Type B pancreatic cell (in vitro differentiated cells): ENCODE data around the gene SND1. TPM values are rescaled to one million over a fixed set of nuclear protein-coding genes. Genes with fewer than 3 reads are reported as not detected.
"Not testable (repeated sequence)": the region's sequence is repeated elsewhere in the genome, so short reads cannot be mapped to it uniquely, and the experiment has no call there.

Experiments used
- DNase-seq: peaks from one replicate; pipeline ENCODE4 v3.0.0; 2021; ENCODE audit warnings: mixed read lengths; ENCODE audit not compliant: unreplicated experiment; ENCODE audit errors: extremely low spot score
- H3K27ac Mint-ChIP-seq: 2 replicates; pipeline ENCODE4 v1.8.0; 2021; ENCODE audit warnings: mild to moderate bottlenecking, mixed read lengths
- H3K27me3 Mint-ChIP-seq: 2 replicates; pipeline ENCODE4 v1.8.0; 2021; ENCODE audit warnings: mixed read lengths
- H3K36me3 Mint-ChIP-seq: 2 replicates; pipeline ENCODE4 v1.8.0; 2021; ENCODE audit warnings: mixed read lengths
- H3K4me1 Mint-ChIP-seq: one replicate; pipeline ENCODE4 v1.8.0; 2021; ENCODE audit warnings: mixed read lengths; ENCODE audit not compliant: unreplicated experiment
- H3K4me3 Mint-ChIP-seq: 2 replicates; pipeline ENCODE4 v1.8.0; 2021; ENCODE audit warnings: mild to moderate bottlenecking, mixed read lengths
- H3K9me3 Mint-ChIP-seq: 2 replicates; pipeline ENCODE4 v1.8.0; 2021; ENCODE audit warnings: mixed read lengths
- CTCF ChIP-seq: fragments of 200-600 bp; sonication (generic); conservative IDR thresholded peaks from 2 replicates; pipeline ENCODE4 v1.5.0; 2021; ENCODE audit warnings: antibody characterized with exemption, mild to moderate bottlenecking
- total RNA-seq: library from RNA; stranded (reverse); gene quantifications from 2 replicates; pipeline ENCODE4 v1.2.1, GENCODE V29; 2021; ENCODE audit warnings: low replicate concordance

SND1 gene
- total RNA-seq, 1 donor from 2014 or later = 199 TPM

- Mint-ChIP-seq H3K27ac (peak overlapping the region; percentile 46), H3K4me1 (no peaks in the 10 kb centered on the region), H3K9me3 (no peaks in the 10 kb centered on the region), H3K36me3 (peaks cover 46% of the 10 kb centered on the region), H3K27me3 (no peaks in the 10 kb centered on the region), H3K4me3 (no peak overlapping the region)
- TF ChIP-seq CTCF = no peak
- no peak for DNase-seq
These were observed 21.9 kb downstream of the SND1 start for GRCh38 chr7:127673902-127674301.

- Mint-ChIP-seq H3K9me3 (no peaks in the 10 kb centered on the region), H3K27ac (no peak overlapping the region), H3K4me3 (no peak overlapping the region), H3K36me3 (peaks cover 48% of the 10 kb centered on the region), H3K4me1 (no peaks in the 10 kb centered on the region), H3K27me3 (no peaks in the 10 kb centered on the region)
- TF ChIP-seq CTCF = no peak
- no peak for DNase-seq
These were observed 22.4 kb downstream of the SND1 start for GRCh38 chr7:127674361-127674760.

- not testable (repeated sequence) for H3K4me1 Mint-ChIP-seq, H3K4me3 Mint-ChIP-seq, H3K27me3 Mint-ChIP-seq, H3K27ac Mint-ChIP-seq, DNase-seq, H3K9me3 Mint-ChIP-seq
- peaks cover 50% of the 10 kb centered on the region for H3K36me3 Mint-ChIP-seq
These were observed 22.9 kb downstream of the SND1 start for GRCh38 chr7:127674923-127675322.

GRCh38 chr7:127675721-127676120 lies 23.7 kb downstream of the SND1 start:
- H3K27ac Mint-ChIP-seq = no peak overlapping the region
- no peak for TF ChIP-seq CTCF
- H3K4me3 Mint-ChIP-seq = no peak overlapping the region
- no peaks in the 10 kb centered on the region for H3K27me3 Mint-ChIP-seq
- no peaks in the 10 kb centered on the region for H3K9me3 Mint-ChIP-seq
- H3K4me1 Mint-ChIP-seq = no peaks in the 10 kb centered on the region
- DNase-seq = no peak
- H3K36me3 Mint-ChIP-seq = peaks cover 58% of the 10 kb centered on the region

- no peak for TF ChIP-seq CTCF
- no peak overlapping the region for H3K27ac Mint-ChIP-seq
- no peak overlapping the region for H3K4me3 Mint-ChIP-seq
- H3K27me3 Mint-ChIP-seq = no peaks in the 10 kb centered on the region
- DNase-seq = no peak
- H3K9me3 Mint-ChIP-seq = peaks cover 5% of the 10 kb centered on the region
- peaks cover 58% of the 10 kb centered on the region for H3K36me3 Mint-ChIP-seq
- H3K4me1 Mint-ChIP-seq = peaks cover 8% of the 10 kb centered on the region
These were observed 25.6 kb downstream of the SND1 start for GRCh38 chr7:127677433-127678230.

- Mint-ChIP-seq H3K4me3 (no peak overlapping the region), H3K9me3 (peaks cover 5% of the 10 kb centered on the region), H3K27ac (no peak overlapping the region), H3K36me3 (peaks cover 63% of the 10 kb centered on the region), H3K4me1 (peaks cover 14% of the 10 kb centered on the region), H3K27me3 (no peaks in the 10 kb centered on the region)
- DNase-seq = no peak
- no peak for TF ChIP-seq CTCF
These were observed 26.3 kb downstream of the SND1 start for GRCh38 chr7:127678337-127678736.
